WTC11 (cell line): Measurements from ENCODE around the gene GALNT18. TPM values are rescaled to one million over a fixed set of nuclear protein-coding genes. Genes with fewer than 3 reads are reported as not detected.

ENCODE experiments used
- ATAC-seq: fragments of 200-7000 bp; cut with Tn5 transposase; 2 replicates; pipeline ENCODE4 v1.10.0; 2021; ENCODE audit warnings: mild to moderate bottlenecking, moderate library complexity
- CTCF ChIA-PET: fragments of 300-600 bp; sonication (Branson Sonifier 250); formaldehyde crosslinking; loops from one replicate; lab custom pipeline; 2021; ENCODE audit warnings: antibody characterized with exemption; lab: Charles Lee
- POLR2A ChIA-PET: fragments of 350-600 bp; sonication (Branson Sonifier 250); formaldehyde crosslinking; loops from one replicate; lab custom pipeline; 2021; ENCODE audit warnings: antibody characterized with exemption; lab: Charles Lee
- DNase-seq: peaks from one replicate; pipeline ENCODE4 v3.0.0; 2021; ENCODE audit warnings: low spot score
- H3K27ac Mint-ChIP-seq: 2 replicates; pipeline ENCODE4 v1.8.0; 2021; ENCODE audit warnings: mixed read lengths
- H3K27me3 Mint-ChIP-seq: 2 replicates; pipeline ENCODE4 v1.8.0; 2021; ENCODE audit warnings: low read depth, mild to moderate bottlenecking, moderate library complexity, mixed read lengths
- H3K36me3 Mint-ChIP-seq: 2 replicates; pipeline ENCODE4 v1.8.0; 2021; ENCODE audit warnings: mixed read lengths
- H3K4me1 Mint-ChIP-seq: 2 replicates; pipeline ENCODE4 v1.8.0; 2022; ENCODE audit warnings: mixed read lengths
- H3K4me3 Mint-ChIP-seq: 2 replicates; pipeline ENCODE4 v1.8.0; 2021; ENCODE audit warnings: mild to moderate bottlenecking, moderate library complexity, mixed read lengths
- H3K9me3 Mint-ChIP-seq: 2 replicates; pipeline ENCODE4 v1.8.0; 2021; ENCODE audit warnings: mixed read lengths
- ATF2 ChIP-seq: sonication (generic); formaldehyde crosslinking; IDR thresholded peaks from 2 replicates; pipeline ENCODE4 v1.8.1; 2022; ENCODE audit warnings: low read depth, missing genetic modification reagents, borderline replicate concordance
- E2F5 ChIP-seq: sonication (generic); formaldehyde crosslinking; IDR thresholded peaks from 2 replicates; pipeline ENCODE4 v1.8.1; 2022; ENCODE audit warnings: mild to moderate bottlenecking, moderate library complexity, missing genetic modification reagents
- IRF2 ChIP-seq: sonication (generic); formaldehyde crosslinking; IDR thresholded peaks from 2 replicates; pipeline ENCODE4 v1.8.0; 2022; ENCODE audit warnings: low read depth, missing genetic modification reagents, borderline replicate concordance
- JUN ChIP-seq: sonication (generic); formaldehyde crosslinking; IDR thresholded peaks from 2 replicates; pipeline ENCODE4 v1.8.0; 2023; ENCODE audit warnings: mild to moderate bottlenecking, missing genetic modification reagents
- NR2C2 ChIP-seq: sonication (generic); formaldehyde crosslinking; IDR thresholded peaks from 2 replicates; pipeline ENCODE4 v1.8.0; 2022; ENCODE audit warnings: mild to moderate bottlenecking, missing genetic modification reagents
- SP1 ChIP-seq: sonication (generic); formaldehyde crosslinking; conservative IDR thresholded peaks from 2 replicates; pipeline ENCODE4 v1.8.1; 2022; ENCODE audit warnings: missing genetic modification reagents
- STAT6 ChIP-seq: sonication (generic); formaldehyde crosslinking; conservative IDR thresholded peaks from 2 replicates; pipeline ENCODE4 v1.8.1; 2023; ENCODE audit warnings: mild to moderate bottlenecking, low read depth, missing genetic modification reagents, moderate library complexity
- ZNF317 ChIP-seq: sonication (generic); formaldehyde crosslinking; IDR thresholded peaks from 2 replicates; pipeline ENCODE4 v1.8.1; 2023; ENCODE audit warnings: low read depth, mild to moderate bottlenecking, moderate library complexity, missing genetic modification reagents, borderline replicate concordance
- ZNF396 ChIP-seq: fragments of 250-450 bp; sonication (Bioruptor Pico); IDR thresholded peaks from 2 replicates; pipeline ENCODE4 v1.8.0; 2021; ENCODE audit warnings: mild to moderate bottlenecking, moderate library complexity, borderline replicate concordance
- ZNF416 ChIP-seq: fragments of 250-450 bp; sonication (Bioruptor Pico); IDR thresholded peaks from 2 replicates; pipeline ENCODE4 v1.9.0; 2021; ENCODE audit warnings: mild to moderate bottlenecking, inconsistent platforms
- ZNF425 ChIP-seq: fragments of 250-450 bp; sonication (Bioruptor Pico); conservative IDR thresholded peaks from 2 replicates; pipeline ENCODE4 v1.9.0; 2021; ENCODE audit warnings: mild to moderate bottlenecking
- ZNF671 ChIP-seq: fragments of 250-450 bp; sonication (Bioruptor Pico); IDR thresholded peaks from 2 replicates; pipeline ENCODE4 v1.8.0; 2021; ENCODE audit warnings: mild to moderate bottlenecking
- total RNA-seq: library from RNA; stranded (reverse); gene quantifications from 3 replicates; pipeline ENCODE4 v1.2.3, GENCODE V29; 2021
- TF ChIP-seq, protein P1 (sequence below): sonication (generic); formaldehyde crosslinking; IDR thresholded peaks from 2 replicates; pipeline ENCODE4 v1.8.1; 2022; ENCODE audit warnings: mild to moderate bottlenecking, missing genetic modification reagents, moderate library complexity, borderline replicate concordance
- TF ChIP-seq, protein P2 (sequence below): sonication (generic); formaldehyde crosslinking; conservative IDR thresholded peaks from 2 replicates; pipeline ENCODE4 v1.8.1; 2022; ENCODE audit warnings: mild to moderate bottlenecking, missing genetic modification reagents
- TF ChIP-seq, protein P3 (sequence below): sonication (generic); formaldehyde crosslinking; IDR thresholded peaks from 2 replicates; pipeline ENCODE4 v1.8.0; 2022; ENCODE audit warnings: mild to moderate bottlenecking, missing genetic modification reagents
- TF ChIP-seq, protein P4 (sequence below): sonication (generic); formaldehyde crosslinking; IDR thresholded peaks from 2 replicates; pipeline ENCODE4 v1.8.0; 2023; ENCODE audit warnings: missing genetic modification reagents
- TF ChIP-seq, protein P5 (sequence below): fragments of 250-450 bp; sonication (Bioruptor Pico); IDR thresholded peaks from 2 replicates; pipeline ENCODE4 v1.9.0; 2021; ENCODE audit warnings: moderate library complexity, mild to moderate bottlenecking, inconsistent platforms, borderline replicate concordance

GALNT18 gene
- total RNA-seq, 1 experiment from 2014 or later = 5.0 TPM

- TF ChIP-seq ATF2 (CRISPR knock-in tag) (no peak), JUN (CRISPR knock-in tag) (no peak), ZNF396 (CRISPR knock-in tag) (no peak), ZNF317 (CRISPR knock-in tag) (no peak), ZNF416 (CRISPR knock-in tag) (no peak), NR2C2 (CRISPR knock-in tag) (no peak)
- TF ChIP-seq, protein P1, sequence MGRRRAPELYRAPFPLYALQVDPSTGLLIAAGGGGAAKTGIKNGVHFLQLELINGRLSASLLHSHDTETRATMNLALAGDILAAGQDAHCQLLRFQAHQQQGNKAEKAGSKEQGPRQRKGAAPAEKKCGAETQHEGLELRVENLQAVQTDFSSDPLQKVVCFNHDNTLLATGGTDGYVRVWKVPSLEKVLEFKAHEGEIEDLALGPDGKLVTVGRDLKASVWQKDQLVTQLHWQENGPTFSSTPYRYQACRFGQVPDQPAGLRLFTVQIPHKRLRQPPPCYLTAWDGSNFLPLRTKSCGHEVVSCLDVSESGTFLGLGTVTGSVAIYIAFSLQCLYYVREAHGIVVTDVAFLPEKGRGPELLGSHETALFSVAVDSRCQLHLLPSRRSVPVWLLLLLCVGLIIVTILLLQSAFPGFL (CRISPR knock-in tag) = no peak
- TF ChIP-seq, protein P2, sequence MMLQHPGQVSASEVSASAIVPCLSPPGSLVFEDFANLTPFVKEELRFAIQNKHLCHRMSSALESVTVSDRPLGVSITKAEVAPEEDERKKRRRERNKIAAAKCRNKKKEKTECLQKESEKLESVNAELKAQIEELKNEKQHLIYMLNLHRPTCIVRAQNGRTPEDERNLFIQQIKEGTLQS (CRISPR knock-in tag) = no peak
These were observed 107.6 kb downstream of the GALNT18 start (continued) for GRCh38 chr11:11514246-11514645.

DNA sequence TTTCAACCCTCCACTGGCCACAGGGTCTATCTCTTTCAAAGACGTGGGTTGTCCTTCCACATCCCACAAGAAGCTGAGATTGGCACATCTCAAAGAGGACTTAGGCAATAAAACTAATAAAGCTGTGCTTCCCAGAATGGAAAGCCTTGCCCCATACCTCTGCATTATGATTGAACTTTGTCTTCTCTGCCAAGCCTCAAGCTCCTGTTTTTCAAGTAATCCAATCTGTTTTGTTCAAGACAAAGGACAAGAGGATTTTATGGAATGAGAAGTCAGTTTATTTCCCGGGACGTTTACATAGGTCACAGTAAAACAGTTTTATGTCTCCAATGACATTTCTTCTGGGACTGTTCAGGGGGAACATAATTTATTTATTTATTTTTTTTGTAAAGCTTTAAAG, 108.4 kb downstream of the GALNT18 start:
- CTCF ChIA-PET = interaction anchor here (0.8 kb wide), 2 partner anchors 66 to 109 kb away, joined by 3 read pairs; no protein-coding TSS in a partner anchor
- Mint-ChIP-seq H3K36me3 (no peaks in the 10 kb centered on the region), H3K4me3 (no peak overlapping the region), H3K9me3 (no peaks in the 10 kb centered on the region), H3K4me1 (peaks cover 28% of the 10 kb centered on the region), H3K27ac (no peak overlapping the region), H3K27me3 (no peaks in the 10 kb centered on the region)
- POLR2A ChIA-PET = no interaction called here
- no peak for TF ChIP-seq SP1 (CRISPR knock-in tag)
- TF ChIP-seq, protein P3, sequence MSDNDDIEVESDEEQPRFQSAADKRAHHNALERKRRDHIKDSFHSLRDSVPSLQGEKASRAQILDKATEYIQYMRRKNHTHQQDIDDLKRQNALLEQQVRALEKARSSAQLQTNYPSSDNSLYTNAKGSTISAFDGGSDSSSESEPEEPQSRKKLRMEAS = no peak
- no peak for TF ChIP-seq ZNF425 (CRISPR knock-in tag)
- TF ChIP-seq ZNF317 (CRISPR knock-in tag) = no peak
- TF ChIP-seq ZNF671 (CRISPR knock-in tag) = no peak
- TF ChIP-seq E2F5 = no peak
- no peak for TF ChIP-seq NR2C2 (CRISPR knock-in tag)
- no peak for TF ChIP-seq IRF2 (CRISPR knock-in tag)
- TF ChIP-seq, protein P4, sequence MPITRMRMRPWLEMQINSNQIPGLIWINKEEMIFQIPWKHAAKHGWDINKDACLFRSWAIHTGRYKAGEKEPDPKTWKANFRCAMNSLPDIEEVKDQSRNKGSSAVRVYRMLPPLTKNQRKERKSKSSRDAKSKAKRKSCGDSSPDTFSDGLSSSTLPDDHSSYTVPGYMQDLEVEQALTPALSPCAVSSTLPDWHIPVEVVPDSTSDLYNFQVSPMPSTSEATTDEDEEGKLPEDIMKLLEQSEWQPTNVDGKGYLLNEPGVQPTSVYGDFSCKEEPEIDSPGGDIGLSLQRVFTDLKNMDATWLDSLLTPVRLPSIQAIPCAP = no peak
- TF ChIP-seq, protein P5, sequence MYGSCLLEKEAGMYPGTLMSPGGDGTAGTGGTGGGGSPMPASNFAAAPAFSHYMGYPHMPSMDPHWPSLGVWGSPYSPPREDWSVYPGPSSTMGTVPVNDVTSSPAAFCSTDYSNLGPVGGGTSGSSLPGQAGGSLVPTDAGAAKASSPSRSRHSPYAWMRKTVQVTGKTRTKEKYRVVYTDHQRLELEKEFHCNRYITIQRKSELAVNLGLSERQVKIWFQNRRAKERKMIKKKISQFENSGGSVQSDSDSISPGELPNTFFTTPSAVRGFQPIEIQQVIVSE (CRISPR knock-in tag) = no peak
- no peak for TF ChIP-seq STAT6 (CRISPR knock-in tag)
- ATAC-seq (no peak), DNase-seq (no peak)
